K562 (cell line): ENCODE data around the gene SCN1A. TPM values are rescaled to one million over a fixed set of nuclear protein-coding genes. Genes with fewer than 3 reads are reported as not detected.

Experiments
- ATAC-seq: fragments of 200-7000 bp; cut with Tn5 transposase; 3 replicates; pipeline ENCODE4 v1.9.1; 2020; ENCODE audit warnings: moderate library complexity
- BruUV-seq: library from RNA; stranded (reverse); fragments of 400-500 nt; replicated peaks from 2 replicates; lab custom pipeline; 2021; lab: Mats Ljungman, UMichigan
- CTCF ChIA-PET: fragments of 300-600 bp; formaldehyde crosslinking; extraction: SDS; loops from one replicate; lab custom pipeline; 2021; ENCODE audit warnings: low intra/inter-chr PET ratio; lab: Yijun Ruan, JAX
- POLR2A ChIA-PET: fragments of 300-600, 350-650 bp; sonication (Branson Sonifier 250); formaldehyde crosslinking; extraction: SDS; loops from one replicate; lab custom pipeline; 2021; ENCODE audit warnings: antibody characterized with exemption, inconsistent platforms; lab: Yijun Ruan, JAX
- DNase-seq, 4 experiments: peaks; one replicate each; pipeline versions ENCODE4 v3.0.0 to v3.0.0-alpha.2; 2011 to 2018; ENCODE audit warnings: low spot score in 3 of 4, mixed read lengths in 3 of 4; ENCODE audit errors: extremely low read depth in 1 of 4
- FAIRE-seq: peaks from 2 replicates; lab custom pipeline; 2011; peaks lifted over from hg19 to GRCh38; lab: Jason Lieb, UNC
- H2AFZ ChIP-seq: 2 replicates; pipeline ENCODE4 v1.6.0; 2011; ENCODE audit warnings: low read depth, low read length, control low read depth, inconsistent platforms
- H3K27ac ChIP-seq: fragments of 200-600 bp; 3 replicates; pipeline ENCODE4 v1.8.0; 2011; ENCODE audit warnings: low read depth, mild to moderate bottlenecking, control low read depth, inconsistent platforms, low read length, moderate library complexity, mixed read lengths; ENCODE audit errors: extremely low read depth
- H3K27me3 ChIP-seq, 2 experiments: fragments of 300-600 bp in 1 of 2; 2 replicates in 1 of 2; 3 replicates in 1 of 2; pipeline versions ENCODE4 v1.6.0 to v1.8.0; 2011; ENCODE audit warnings: inconsistent platforms in 2 of 2, low read length in 2 of 2, mild to moderate bottlenecking in 1 of 2, mixed read lengths in 1 of 2, moderate library complexity in 1 of 2; ENCODE audit not compliant: control insufficient read depth in 2 of 2, insufficient read depth in 2 of 2
- H3K36me3 ChIP-seq: fragments of 300-600 bp; 3 replicates; pipeline ENCODE4 v1.8.0; 2011; ENCODE audit warnings: mild to moderate bottlenecking, low read length, inconsistent platforms; ENCODE audit not compliant: control insufficient read depth, insufficient read depth
- H3K4me1 ChIP-seq, 2 experiments: fragments of 200-600 bp in 1 of 2; replicated peaks in 1 of 2; 2 replicates in 1 of 2; 3 replicates in 1 of 2; pipeline versions ENCODE4 v1.5.1 to v1.8.0; 2011; ENCODE audit warnings: inconsistent platforms in 2 of 2, low read length in 2 of 2, mild to moderate bottlenecking in 1 of 2, mixed read lengths in 1 of 2, moderate library complexity in 1 of 2; ENCODE audit not compliant: control insufficient read depth in 2 of 2, insufficient read depth in 2 of 2
- H3K4me2 ChIP-seq: 2 replicates; pipeline ENCODE4 v1.6.1; 2011; ENCODE audit warnings: low read length, control low read depth, inconsistent platforms, mixed read lengths; ENCODE audit not compliant: insufficient read depth
- H3K4me3 ChIP-seq: fragments of 200-600 bp; sonication (generic), shearing (Covaris generic); 2 replicates; pipeline ENCODE4 v1.5.1; 2016; ENCODE audit warnings: control low read depth, inconsistent platforms
- H3K79me2 ChIP-seq: fragments of 200-600 bp; 3 replicates; pipeline ENCODE4 v1.8.0; 2011; ENCODE audit warnings: low read length, inconsistent platforms; ENCODE audit not compliant: control insufficient read depth, insufficient read depth
- H3K9ac ChIP-seq, 2 experiments: 2 replicates each; pipeline versions ENCODE4 v1.6.0 to v1.6.1; 2011; ENCODE audit warnings: low read depth in 2 of 2, low read length in 2 of 2, control low read depth in 1 of 2, inconsistent platforms in 1 of 2, mild to moderate bottlenecking in 1 of 2, mixed read lengths in 1 of 2; ENCODE audit not compliant: insufficient read depth in 1 of 2
- H3K9me1 ChIP-seq: one replicate; pipeline ENCODE4 v1.6.0; 2011; ENCODE audit warnings: inconsistent platforms, mild to moderate bottlenecking, low read length, moderate library complexity; ENCODE audit not compliant: control insufficient read depth, insufficient read depth
- H3K9me3 ChIP-seq: replicated peaks from 2 replicates; pipeline ENCODE4 v1.5.1; 2011; ENCODE audit warnings: low read depth, low read length, inconsistent platforms; ENCODE audit not compliant: control insufficient read depth, insufficient read depth
- H4K20me1 ChIP-seq: replicated peaks from 2 replicates; pipeline ENCODE4 v1.6.1; 2011; ENCODE audit warnings: low read length, inconsistent platforms, mixed read lengths; ENCODE audit not compliant: control insufficient read depth, insufficient read depth
- EP400 ChIP-seq: fragments of 450-650 bp; IDR thresholded peaks from 2 replicates; pipeline ENCODE4 v1.6.1; 2017; ENCODE audit warnings: antibody characterized with exemption, mild to moderate bottlenecking, moderate library complexity
- EZH2 ChIP-seq: IDR thresholded peaks from 2 replicates; pipeline ENCODE4 v1.6.1; 2012; ENCODE audit warnings: low read depth, mild to moderate bottlenecking, inconsistent platforms, low read length, borderline replicate concordance
- FOS ChIP-seq: IDR thresholded peaks from 3 replicates; pipeline ENCODE4 v1.6.1; 2011; ENCODE audit not compliant: insufficient read length; ENCODE audit errors: extremely low read depth
- NONO ChIP-seq, 2 experiments: fragments of 200-400 bp in 1 of 2; fragments of 450-650 bp in 1 of 2; formaldehyde crosslinking in 1 of 2; IDR thresholded peaks; 2 replicates each; pipeline ENCODE4 v1.6.1; 2017; ENCODE audit warnings: low read depth in 2 of 2, mild to moderate bottlenecking in 2 of 2, moderate library complexity in 2 of 2, low read length in 1 of 2
- NR2C2 ChIP-seq, 2 experiments: fragments of 200-800 bp in 1 of 2; sonication (Bioruptor generic) in 1 of 2; sonication (generic) in 1 of 2; formaldehyde crosslinking in 1 of 2; IDR thresholded peaks; 2 replicates each; pipeline versions ENCODE4 v1.6.1 to v1.8.0; 2016 to 2022; ENCODE audit warnings: mild to moderate bottlenecking in 1 of 2, missing compliant biosample characterization in 1 of 2, missing genetic modification characterization in 1 of 2, missing genetic modification reagents in 1 of 2
- POLR2H ChIP-seq: IDR thresholded peaks from 2 replicates; pipeline ENCODE4 v1.6.1; 2016; ENCODE audit warnings: missing genetic modification characterization, low read depth, mild to moderate bottlenecking, control low read depth, missing compliant biosample characterization, moderate library complexity
- SRSF7 ChIP-seq: fragments of 200-400 bp; formaldehyde crosslinking; optimal IDR thresholded peaks from 2 replicates; pipeline ENCODE3; 2017; ENCODE audit warnings: mild to moderate bottlenecking, low read depth, low read length
- TCF7 ChIP-seq: sonication (generic); IDR thresholded peaks from 2 replicates; pipeline ENCODE4 v1.6.1; 2016; ENCODE audit warnings: antibody characterized with exemption, borderline replicate concordance
- TRIM28 ChIP-seq: fragments of 450-650 bp; IDR thresholded peaks from 2 replicates; pipeline ENCODE4 v1.6.1; 2017
- ZNF174 ChIP-seq: fragments of 250-450 bp; sonication (Bioruptor Pico); IDR thresholded peaks from 2 replicates; pipeline ENCODE4 v1.4.0; 2020; ENCODE audit warnings: mild to moderate bottlenecking
- ZNF324 ChIP-seq: fragments of 250-450 bp; sonication (Bioruptor Pico); IDR thresholded peaks from 2 replicates; pipeline ENCODE4 v1.4.0; 2020; ENCODE audit warnings: mild to moderate bottlenecking
- ZNF76 ChIP-seq: fragments of 250-450 bp; sonication (Bioruptor Pico); IDR thresholded peaks from 2 replicates; pipeline ENCODE4 v1.4.0; 2020; ENCODE audit warnings: mild to moderate bottlenecking, moderate library complexity, borderline replicate concordance
- ZZZ3 ChIP-seq: fragments of 450-650 bp; IDR thresholded peaks from 2 replicates; pipeline ENCODE4 v1.6.1; 2016; ENCODE audit warnings: antibody characterized with exemption, mild to moderate bottlenecking, moderate library complexity
- WGBS: fragments of 100-300 bp; shearing (Covaris generic); methylation state at CpG from one replicate; pipeline ENCODE4 v1.1.6; 2016; ENCODE audit warnings: low coverage, mixed read lengths; ENCODE audit not compliant: insufficient coverage; ENCODE audit errors: missing lambda C conversion rate; 5-methylcytosine and 5-hydroxymethylcytosine counted together
- in situ Hi-C: fragments of 300-500 bp; cut with MboI; formaldehyde crosslinking; loops from 4 replicates; pipeline ENCODE4 v1.15.0; 2018; ENCODE audit warnings: inconsistent platforms, mixed read lengths
- intact Hi-C: fragments of 100-400 bp; cut with micrococcal nuclease; formaldehyde crosslinking; loops from 2 replicates; pipeline ENCODE4 v1.14.2; 2022
- polyA plus RNA-seq, 8 experiments: library from polyadenylated mRNA; depleted of rRNA in 4 of 8; stranded (reverse) in 5 of 8; unstranded in 3 of 8; fragments of >200 nt; fragmentation: Nextera tagmentation in 2 of 8; fragmentation: Illumina TruSeq in 1 of 8; extraction: Ambion mirVana in 2 of 8; extraction: Trizol in 1 of 8; gene quantifications; 2 replicates each; pipeline versions ENCODE4 v1.2.1 to v1.2.3, GENCODE V29; 2011 to 2014; ENCODE audit warnings: inconsistent platforms in 1 of 8, missing spikeins in 1 of 8
- total RNA-seq, 7 experiments: library from RNA; depleted of rRNA in 6 of 7; stranded (reverse); fragments of >200 nt in 6 of 7; fragmentation: Illumina TruSeq in 2 of 7; extraction: Trizol in 2 of 7; gene quantifications; 2 replicates each; pipeline versions ENCODE4 v1.2.1 to v1.2.3, GENCODE V29; 2011 to 2021; ENCODE audit warnings: low replicate concordance in 1 of 7
- TF ChIP-seq, protein P1 (sequence below), 3 experiments: IDR thresholded peaks in 2 of 3; conservative IDR thresholded peaks in 1 of 3; 2 replicates each; pipeline ENCODE4 v1.5.1; 2011 to 2012; ENCODE audit warnings: low read length in 3 of 3, mild to moderate bottlenecking in 3 of 3, control low read depth in 2 of 3, improper control_type of control experiment in 1 of 3, inconsistent platforms in 1 of 3, low read depth in 1 of 3, mixed read lengths in 1 of 3, moderate library complexity in 1 of 3; ENCODE audit not compliant: insufficient read depth in 2 of 3
- TF ChIP-seq, protein P2 (sequence below): fragments of 450-650 bp; IDR thresholded peaks from 2 replicates; pipeline ENCODE4 v1.6.1; 2016; ENCODE audit warnings: missing biosample characterization, missing genetic modification characterization
- TF ChIP-seq, protein P3 (sequence below): sonication (generic); formaldehyde crosslinking; IDR thresholded peaks from 2 replicates; pipeline ENCODE4 v1.5.0; 2020; ENCODE audit warnings: missing genetic modification reagents

The SCN1A gene
- total and polyA plus RNA-seq, 9 of the 15 experiments (the other 6 are each of a cell fraction or from before 2014, with no cell fraction given), result not detected

DNA sequence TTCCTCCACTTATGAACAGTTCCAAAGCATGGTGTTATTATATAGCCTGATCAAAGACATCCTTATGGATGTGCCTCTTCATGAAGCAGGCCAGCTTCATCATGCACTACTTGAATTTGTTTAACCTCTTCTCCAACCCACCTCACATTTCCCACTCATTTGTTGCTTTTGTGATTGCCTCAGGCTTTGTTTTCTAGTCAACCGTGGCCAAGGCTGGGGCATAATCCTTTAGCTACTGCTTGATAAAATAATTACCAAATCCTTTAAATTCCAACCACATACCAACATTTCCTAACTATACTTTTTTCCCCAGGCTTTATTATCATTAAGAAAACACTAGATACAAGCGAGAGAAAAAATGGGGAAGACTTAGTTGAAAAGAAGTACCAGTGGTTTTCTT is 39.6 kb upstream of the SCN1A start:
- no peak overlapping the region for H3K27ac ChIP-seq
- no peak overlapping the region for H2AFZ ChIP-seq
- no TSS peak for BruUV-seq
- no peaks in the 10 kb centered on the region for H3K36me3 ChIP-seq
- no peak for TF ChIP-seq ZNF174 (CRISPR knock-in tag)
- TF ChIP-seq, protein P1, sequence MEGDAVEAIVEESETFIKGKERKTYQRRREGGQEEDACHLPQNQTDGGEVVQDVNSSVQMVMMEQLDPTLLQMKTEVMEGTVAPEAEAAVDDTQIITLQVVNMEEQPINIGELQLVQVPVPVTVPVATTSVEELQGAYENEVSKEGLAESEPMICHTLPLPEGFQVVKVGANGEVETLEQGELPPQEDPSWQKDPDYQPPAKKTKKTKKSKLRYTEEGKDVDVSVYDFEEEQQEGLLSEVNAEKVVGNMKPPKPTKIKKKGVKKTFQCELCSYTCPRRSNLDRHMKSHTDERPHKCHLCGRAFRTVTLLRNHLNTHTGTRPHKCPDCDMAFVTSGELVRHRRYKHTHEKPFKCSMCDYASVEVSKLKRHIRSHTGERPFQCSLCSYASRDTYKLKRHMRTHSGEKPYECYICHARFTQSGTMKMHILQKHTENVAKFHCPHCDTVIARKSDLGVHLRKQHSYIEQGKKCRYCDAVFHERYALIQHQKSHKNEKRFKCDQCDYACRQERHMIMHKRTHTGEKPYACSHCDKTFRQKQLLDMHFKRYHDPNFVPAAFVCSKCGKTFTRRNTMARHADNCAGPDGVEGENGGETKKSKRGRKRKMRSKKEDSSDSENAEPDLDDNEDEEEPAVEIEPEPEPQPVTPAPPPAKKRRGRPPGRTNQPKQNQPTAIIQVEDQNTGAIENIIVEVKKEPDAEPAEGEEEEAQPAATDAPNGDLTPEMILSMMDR (IDR thresholded peaks at IDR 0.05 in 2 of 3, conservative IDR thresholded peaks at IDR 0.05 in 1 of 3; ENCODE audit: insufficient read depth in 2 of 3, low read depth in 1 of 3, low read length in 3 of 3), result no peak
- no peak for TF ChIP-seq EZH2
- no peak for TF ChIP-seq ZNF324 (CRISPR knock-in tag)
- TF ChIP-seq, protein P2, sequence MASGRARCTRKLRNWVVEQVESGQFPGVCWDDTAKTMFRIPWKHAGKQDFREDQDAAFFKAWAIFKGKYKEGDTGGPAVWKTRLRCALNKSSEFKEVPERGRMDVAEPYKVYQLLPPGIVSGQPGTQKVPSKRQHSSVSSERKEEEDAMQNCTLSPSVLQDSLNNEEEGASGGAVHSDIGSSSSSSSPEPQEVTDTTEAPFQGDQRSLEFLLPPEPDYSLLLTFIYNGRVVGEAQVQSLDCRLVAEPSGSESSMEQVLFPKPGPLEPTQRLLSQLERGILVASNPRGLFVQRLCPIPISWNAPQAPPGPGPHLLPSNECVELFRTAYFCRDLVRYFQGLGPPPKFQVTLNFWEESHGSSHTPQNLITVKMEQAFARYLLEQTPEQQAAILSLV (tag), result no peak
- TF ChIP-seq NONO (IDR thresholded peaks at IDR 0.05; ENCODE audit: low read depth in 2 of 2, low read length in 1 of 2), result no peak
- no peak for TF ChIP-seq TRIM28
- TF ChIP-seq EP400, result no peak
- TF ChIP-seq TCF7, result no peak
- TF ChIP-seq, protein P3, sequence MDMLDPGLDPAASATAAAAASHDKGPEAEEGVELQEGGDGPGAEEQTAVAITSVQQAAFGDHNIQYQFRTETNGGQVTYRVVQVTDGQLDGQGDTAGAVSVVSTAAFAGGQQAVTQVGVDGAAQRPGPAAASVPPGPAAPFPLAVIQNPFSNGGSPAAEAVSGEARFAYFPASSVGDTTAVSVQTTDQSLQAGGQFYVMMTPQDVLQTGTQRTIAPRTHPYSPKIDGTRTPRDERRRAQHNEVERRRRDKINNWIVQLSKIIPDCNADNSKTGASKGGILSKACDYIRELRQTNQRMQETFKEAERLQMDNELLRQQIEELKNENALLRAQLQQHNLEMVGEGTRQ, result no peak
- TF ChIP-seq ZZZ3, result no peak
- TF ChIP-seq ZNF76, result no peak
- no peak for TF ChIP-seq POLR2H (tag)
- no peak for TF ChIP-seq FOS
- no peak for TF ChIP-seq SRSF7
- no peak for TF ChIP-seq NR2C2 (CRISPR knock-in tag; IDR thresholded peaks at IDR 0.05)
- no peak for TF ChIP-seq NR2C2 (tag; IDR thresholded peaks at IDR 0.05)
- H3K4me2 ChIP-seq, result no peak overlapping the region
- no peak overlapping the region for H3K4me3 ChIP-seq
- intact Hi-C loops (no loop called here), in situ Hi-C loops (no loop called here)
- H3K79me2 ChIP-seq, result no peaks in the 10 kb centered on the region
- no peaks in the 10 kb centered on the region for H3K4me1 ChIP-seq
- H3K27me3 ChIP-seq, result no peaks in the 10 kb centered on the region
- no peaks in the 10 kb centered on the region for H4K20me1 ChIP-seq
- WGBS, result 0% methylated on average over 2 of the region's 2 CpGs
- no peaks in the 10 kb centered on the region for H3K9me1 ChIP-seq
- FAIRE-seq (no peak), DNase-seq (no peak), ATAC-seq (no peak)
- no peaks in the 10 kb centered on the region for H3K9me3 ChIP-seq
- ChIA-PET POLR2A (no interaction called here), CTCF (no interaction called here)
- no peak overlapping the region for H3K9ac ChIP-seq
